ENCODE results near the gene DUSP22.
A peak's percentile ranks its signal among the peaks of the same experiment; 100 is the strongest.
"Not testable (repeated sequence)": the region's sequence is repeated elsewhere in the genome, so short reads cannot be mapped to it uniquely, and the experiment has no call there.

Gene DUSP22

GRCh38 chr6:291697-292505 is at the start of gene DUSP22:
TSS of gene DUSP22 (plus strand) at chr6:292487. CDS start at chr6:292540, 53 bp downstream.
- peak within 1 kb of the TSS; percentile 11; the same call in 1 of the 2 replicates for H3K27ac ChIP-seq (ENCODE audit: low read depth, low read length)
- H3K9me3 ChIP-seq (ENCODE audit: control insufficient read depth, insufficient read depth, low read depth, low read length), result peaks cover 18% of the 10 kb centered on the region
- peaks cover 2% of the 10 kb centered on the region; the same call in 1 of the 2 replicates for H3K27me3 ChIP-seq (ENCODE audit: control insufficient read depth, insufficient read depth, low read length)
- H3K4me1 ChIP-seq (ENCODE audit: control insufficient read depth, insufficient read depth, low read length), result 0 out of 2 replicates have a peak, but pooled peaks cover 8% of the 10 kb centered on the region
- H3K4me3 ChIP-seq (ENCODE audit: low read depth, low read length), result peak within 1 kb of the TSS; percentile 75
- H3K36me3 ChIP-seq (ENCODE audit: control insufficient read depth, insufficient read depth, low read length), result no peaks in the 10 kb centered on the region
- peak within 1 kb of the TSS; percentile 66 for H3K9ac ChIP-seq (ENCODE audit: low read length)

- no peak overlapping the region for H3K4me3 ChIP-seq (ENCODE audit: low read depth, low read length)
- H3K4me1 ChIP-seq (ENCODE audit: control insufficient read depth, insufficient read depth, low read length), result no peaks in the 10 kb centered on the region
Observed at GRCh38 chr6:246352-246751, 45.9 kb upstream of the DUSP22 start.

GRCh38 chr6:247351-247750 is 44.9 kb upstream of the DUSP22 start:
- H3K36me3 ChIP-seq (ENCODE audit: control insufficient read depth, insufficient read depth, low read length), result no peaks in the 10 kb centered on the region
- no peaks in the 10 kb centered on the region for H3K27me3 ChIP-seq (ENCODE audit: control insufficient read depth, insufficient read depth, low read length)
- H3K27ac ChIP-seq (ENCODE audit: low read depth, low read length), result no peak overlapping the region
- no peak overlapping the region for H3K9ac ChIP-seq (ENCODE audit: low read length)
- H3K4me1 ChIP-seq (ENCODE audit: control insufficient read depth, insufficient read depth, low read length), result no peaks in the 10 kb centered on the region
- H3K4me3 ChIP-seq (ENCODE audit: low read depth, low read length), result no peak overlapping the region
- no peaks in the 10 kb centered on the region for H3K9me3 ChIP-seq (ENCODE audit: control insufficient read depth, insufficient read depth, low read depth, low read length)

More at GRCh38 chr6:246352-246751, 45.9 kb upstream of the DUSP22 start:
- Histone ChIP-seq H3K9me3 (ENCODE audit: control insufficient read depth, insufficient read depth, low read depth, low read length) (no peaks in the 10 kb centered on the region), H3K27ac (ENCODE audit: low read depth, low read length) (no peak overlapping the region), H3K9ac (ENCODE audit: low read length) (no peak overlapping the region), H3K27me3 (ENCODE audit: control insufficient read depth, insufficient read depth, low read length) (no peaks in the 10 kb centered on the region), H3K36me3 (ENCODE audit: control insufficient read depth, insufficient read depth, low read length) (no peaks in the 10 kb centered on the region)

- H3K9me3 ChIP-seq (ENCODE audit: control insufficient read depth, insufficient read depth, low read depth, low read length); H3K4me3 ChIP-seq (ENCODE audit: low read depth, low read length); H3K27ac ChIP-seq (ENCODE audit: low read depth, low read length); H3K27me3 ChIP-seq (ENCODE audit: control insufficient read depth, insufficient read depth, low read length); H3K9ac ChIP-seq (ENCODE audit: low read length); H3K4me1 ChIP-seq (ENCODE audit: control insufficient read depth, insufficient read depth, low read length); H3K36me3 ChIP-seq (ENCODE audit: control insufficient read depth, insufficient read depth, low read length): not testable (repeated sequence)
Observed at GRCh38 chr6:248046-248445, 44.2 kb upstream of the DUSP22 start.

GRCh38 chr6:250676-251075 is 41.6 kb upstream of the DUSP22 start:
- Histone ChIP-seq H3K27ac (ENCODE audit: low read depth, low read length) (no peak overlapping the region), H3K9me3 (ENCODE audit: control insufficient read depth, insufficient read depth, low read depth, low read length) (no peaks in the 10 kb centered on the region), H3K36me3 (ENCODE audit: control insufficient read depth, insufficient read depth, low read length) (no peaks in the 10 kb centered on the region), H3K27me3 (ENCODE audit: control insufficient read depth, insufficient read depth, low read length) (no peaks in the 10 kb centered on the region), H3K9ac (ENCODE audit: low read length) (no peak overlapping the region), H3K4me3 (ENCODE audit: low read depth, low read length) (no peak overlapping the region), H3K4me1 (ENCODE audit: control insufficient read depth, insufficient read depth, low read length) (no peaks in the 10 kb centered on the region)

- no peak overlapping the region for H3K9ac ChIP-seq (ENCODE audit: low read length)
- no peaks in the 10 kb centered on the region for H3K27me3 ChIP-seq (ENCODE audit: control insufficient read depth, insufficient read depth, low read length)
- H3K4me3 ChIP-seq (ENCODE audit: low read depth, low read length), result no peak overlapping the region
- no peak overlapping the region for H3K27ac ChIP-seq (ENCODE audit: low read depth, low read length)
- H3K4me1 ChIP-seq (ENCODE audit: control insufficient read depth, insufficient read depth, low read length), result no peaks in the 10 kb centered on the region
- no peaks in the 10 kb centered on the region for H3K9me3 ChIP-seq (ENCODE audit: control insufficient read depth, insufficient read depth, low read depth, low read length)
- no peaks in the 10 kb centered on the region for H3K36me3 ChIP-seq (ENCODE audit: control insufficient read depth, insufficient read depth, low read length)
Observed at GRCh38 chr6:251920-252319, 40.4 kb upstream of the DUSP22 start.

GRCh38 chr6:252775-253535 is 39.3 kb upstream of the DUSP22 start:
- Histone ChIP-seq H3K36me3 (ENCODE audit: control insufficient read depth, insufficient read depth, low read length) (no peaks in the 10 kb centered on the region), H3K27ac (ENCODE audit: low read depth, low read length) (no peak overlapping the region), H3K27me3 (ENCODE audit: control insufficient read depth, insufficient read depth, low read length) (no peaks in the 10 kb centered on the region), H3K9me3 (ENCODE audit: control insufficient read depth, insufficient read depth, low read depth, low read length) (no peaks in the 10 kb centered on the region), H3K9ac (ENCODE audit: low read length) (no peak overlapping the region), H3K4me3 (ENCODE audit: low read depth, low read length) (no peak overlapping the region), H3K4me1 (ENCODE audit: control insufficient read depth, insufficient read depth, low read length) (no peaks in the 10 kb centered on the region)

- no peak overlapping the region for H3K4me3 ChIP-seq (ENCODE audit: low read depth, low read length)
- no peaks in the 10 kb centered on the region for H3K27me3 ChIP-seq (ENCODE audit: control insufficient read depth, insufficient read depth, low read length)
- H3K36me3 ChIP-seq (ENCODE audit: control insufficient read depth, insufficient read depth, low read length), result no peaks in the 10 kb centered on the region
- no peak overlapping the region for H3K9ac ChIP-seq (ENCODE audit: low read length)
- H3K27ac ChIP-seq (ENCODE audit: low read depth, low read length), result no peak overlapping the region
- H3K9me3 ChIP-seq (ENCODE audit: control insufficient read depth, insufficient read depth, low read depth, low read length), result peaks cover 4% of the 10 kb centered on the region; the same call in 1 of the 2 replicates
- no peaks in the 10 kb centered on the region for H3K4me1 ChIP-seq (ENCODE audit: control insufficient read depth, insufficient read depth, low read length)
Observed at GRCh38 chr6:254016-254415, 38.3 kb upstream of the DUSP22 start.

GRCh38 chr6:255041-255750 is 37.1 kb upstream of the DUSP22 start:
- Histone ChIP-seq H3K36me3 (ENCODE audit: control insufficient read depth, insufficient read depth, low read length) (no peaks in the 10 kb centered on the region), H3K4me3 (ENCODE audit: low read depth, low read length) (no peak overlapping the region), H3K27ac (ENCODE audit: low read depth, low read length) (no peak overlapping the region), H3K9ac (ENCODE audit: low read length) (no peak overlapping the region), H3K4me1 (ENCODE audit: control insufficient read depth, insufficient read depth, low read length) (no peaks in the 10 kb centered on the region), H3K27me3 (ENCODE audit: control insufficient read depth, insufficient read depth, low read length) (no peaks in the 10 kb centered on the region), H3K9me3 (ENCODE audit: control insufficient read depth, insufficient read depth, low read depth, low read length) (peaks cover 5% of the 10 kb centered on the region; the same call in 1 of the 2 replicates)

GRCh38 chr6:255751-256083 is 36.6 kb upstream of the DUSP22 start:
- Histone ChIP-seq H3K9me3 (ENCODE audit: control insufficient read depth, insufficient read depth, low read depth, low read length) (peaks cover 5% of the 10 kb centered on the region; the same call in 1 of the 2 replicates), H3K36me3 (ENCODE audit: control insufficient read depth, insufficient read depth, low read length) (no peaks in the 10 kb centered on the region), H3K4me3 (ENCODE audit: low read depth, low read length) (no peak overlapping the region), H3K27ac (ENCODE audit: low read depth, low read length) (no peak overlapping the region), H3K27me3 (ENCODE audit: control insufficient read depth, insufficient read depth, low read length) (no peaks in the 10 kb centered on the region), H3K4me1 (ENCODE audit: control insufficient read depth, insufficient read depth, low read length) (no peaks in the 10 kb centered on the region), H3K9ac (ENCODE audit: low read length) (no peak overlapping the region)

GRCh38 chr6:256169-256568 is 36.1 kb upstream of the DUSP22 start:
- no peaks in the 10 kb centered on the region for H3K27me3 ChIP-seq (ENCODE audit: control insufficient read depth, insufficient read depth, low read length)
- no peak overlapping the region for H3K27ac ChIP-seq (ENCODE audit: low read depth, low read length)
- H3K4me3 ChIP-seq (ENCODE audit: low read depth, low read length), result no peak overlapping the region
- no peaks in the 10 kb centered on the region for H3K36me3 ChIP-seq (ENCODE audit: control insufficient read depth, insufficient read depth, low read length)
- peaks cover 5% of the 10 kb centered on the region; the same call in 1 of the 2 replicates for H3K9me3 ChIP-seq (ENCODE audit: control insufficient read depth, insufficient read depth, low read depth, low read length)
- no peak overlapping the region for H3K9ac ChIP-seq (ENCODE audit: low read length)
- H3K4me1 ChIP-seq (ENCODE audit: control insufficient read depth, insufficient read depth, low read length), result no peaks in the 10 kb centered on the region
